K562 (cell line): Measurements from ENCODE around the gene P4HB. TPM values are rescaled to one million over a fixed set of nuclear protein-coding genes. Genes with fewer than 3 reads are reported as not detected.

Source experiments
- ATAC-seq: fragments of 200-7000 bp; cut with Tn5 transposase; 3 replicates; pipeline ENCODE4 v1.9.1; 2020; ENCODE audit warnings: moderate library complexity
- BruUV-seq: library from RNA; stranded (reverse); fragments of 400-500 nt; replicated peaks from 2 replicates; lab custom pipeline; 2021; lab: Mats Ljungman, UMichigan
- CTCF ChIA-PET: fragments of 300-600 bp; formaldehyde crosslinking; extraction: SDS; loops from one replicate; lab custom pipeline; 2021; ENCODE audit warnings: low intra/inter-chr PET ratio; lab: Yijun Ruan, JAX
- POLR2A ChIA-PET: fragments of 300-600, 350-650 bp; sonication (Branson Sonifier 250); formaldehyde crosslinking; extraction: SDS; loops from one replicate; lab custom pipeline; 2021; ENCODE audit warnings: antibody characterized with exemption, inconsistent platforms; lab: Yijun Ruan, JAX
- DNase-seq, 4 experiments: peaks; one replicate each; pipeline versions ENCODE4 v3.0.0 to v3.0.0-alpha.2; 2011 to 2018; ENCODE audit warnings: low spot score in 3 of 4, mixed read lengths in 3 of 4; ENCODE audit errors: extremely low read depth in 1 of 4
- FAIRE-seq: peaks from 2 replicates; lab custom pipeline; 2011; peaks lifted over from hg19 to GRCh38; lab: Jason Lieb, UNC
- H2AFZ ChIP-seq: 2 replicates; pipeline ENCODE4 v1.6.0; 2011; ENCODE audit warnings: low read depth, low read length, control low read depth, inconsistent platforms
- H3K27ac ChIP-seq: fragments of 200-600 bp; 3 replicates; pipeline ENCODE4 v1.8.0; 2011; ENCODE audit warnings: low read depth, mild to moderate bottlenecking, control low read depth, inconsistent platforms, low read length, moderate library complexity, mixed read lengths; ENCODE audit errors: extremely low read depth
- H3K27me3 ChIP-seq, 2 experiments: fragments of 300-600 bp in 1 of 2; 2 replicates in 1 of 2; 3 replicates in 1 of 2; pipeline versions ENCODE4 v1.6.0 to v1.8.0; 2011; ENCODE audit warnings: inconsistent platforms in 2 of 2, low read length in 2 of 2, mild to moderate bottlenecking in 1 of 2, mixed read lengths in 1 of 2, moderate library complexity in 1 of 2; ENCODE audit not compliant: control insufficient read depth in 2 of 2, insufficient read depth in 2 of 2
- H3K36me3 ChIP-seq: fragments of 300-600 bp; 3 replicates; pipeline ENCODE4 v1.8.0; 2011; ENCODE audit warnings: mild to moderate bottlenecking, low read length, inconsistent platforms; ENCODE audit not compliant: control insufficient read depth, insufficient read depth
- H3K4me1 ChIP-seq, 2 experiments: fragments of 200-600 bp in 1 of 2; replicated peaks in 1 of 2; 2 replicates in 1 of 2; 3 replicates in 1 of 2; pipeline versions ENCODE4 v1.5.1 to v1.8.0; 2011; ENCODE audit warnings: inconsistent platforms in 2 of 2, low read length in 2 of 2, mild to moderate bottlenecking in 1 of 2, mixed read lengths in 1 of 2, moderate library complexity in 1 of 2; ENCODE audit not compliant: control insufficient read depth in 2 of 2, insufficient read depth in 2 of 2
- H3K4me2 ChIP-seq: 2 replicates; pipeline ENCODE4 v1.6.1; 2011; ENCODE audit warnings: low read length, control low read depth, inconsistent platforms, mixed read lengths; ENCODE audit not compliant: insufficient read depth
- H3K4me3 ChIP-seq: fragments of 200-600 bp; sonication (generic), shearing (Covaris generic); 2 replicates; pipeline ENCODE4 v1.5.1; 2016; ENCODE audit warnings: control low read depth, inconsistent platforms
- H3K79me2 ChIP-seq: fragments of 200-600 bp; 3 replicates; pipeline ENCODE4 v1.8.0; 2011; ENCODE audit warnings: low read length, inconsistent platforms; ENCODE audit not compliant: control insufficient read depth, insufficient read depth
- H3K9ac ChIP-seq, 2 experiments: 2 replicates each; pipeline versions ENCODE4 v1.6.0 to v1.6.1; 2011; ENCODE audit warnings: low read depth in 2 of 2, low read length in 2 of 2, control low read depth in 1 of 2, inconsistent platforms in 1 of 2, mild to moderate bottlenecking in 1 of 2, mixed read lengths in 1 of 2; ENCODE audit not compliant: insufficient read depth in 1 of 2
- H3K9me1 ChIP-seq: one replicate; pipeline ENCODE4 v1.6.0; 2011; ENCODE audit warnings: inconsistent platforms, mild to moderate bottlenecking, low read length, moderate library complexity; ENCODE audit not compliant: control insufficient read depth, insufficient read depth
- H3K9me3 ChIP-seq: replicated peaks from 2 replicates; pipeline ENCODE4 v1.5.1; 2011; ENCODE audit warnings: low read depth, low read length, inconsistent platforms; ENCODE audit not compliant: control insufficient read depth, insufficient read depth
- H4K20me1 ChIP-seq: replicated peaks from 2 replicates; pipeline ENCODE4 v1.6.1; 2011; ENCODE audit warnings: low read length, inconsistent platforms, mixed read lengths; ENCODE audit not compliant: control insufficient read depth, insufficient read depth
- BHLHE40 ChIP-seq: IDR thresholded peaks from 2 replicates; pipeline ENCODE4 v1.6.1; 2011; ENCODE audit warnings: low read length, improper control_type of control experiment
- BRD4 ChIP-seq: fragments of 200-600 bp; sonication (generic); IDR thresholded peaks from 2 replicates; pipeline ENCODE4 v1.6.1; 2017; ENCODE audit warnings: inconsistent platforms
- CC2D1A ChIP-seq: fragments of 450-650 bp; IDR thresholded peaks from 2 replicates; pipeline ENCODE4 v1.6.1; 2017; ENCODE audit warnings: mild to moderate bottlenecking
- CHCHD3 ChIP-seq: fragments of 250-450 bp; sonication (Bioruptor Pico); IDR thresholded peaks from 2 replicates; pipeline ENCODE4 v2.1.2; 2022; ENCODE audit warnings: mild to moderate bottlenecking
- ETV6 ChIP-seq, 3 experiments: fragments of 150-350 bp in 1 of 3; sonication (generic) in 1 of 3; formaldehyde crosslinking in 1 of 3; IDR thresholded peaks; 2 replicates each; pipeline versions ENCODE4 v1.6.1 to v1.8.0; 2014 to 2022; ENCODE audit warnings: borderline replicate concordance in 2 of 3, low read depth in 2 of 3, antibody characterized with exemption in 1 of 3, low read length in 1 of 3, mild to moderate bottlenecking in 1 of 3, missing genetic modification reagents in 1 of 3
- KDM2B ChIP-seq: fragments of 250-450 bp; sonication (Bioruptor Pico); IDR thresholded peaks from 2 replicates; pipeline ENCODE4 v1.8.0; 2021; ENCODE audit warnings: mild to moderate bottlenecking, moderate library complexity
- MAX ChIP-seq: sonication (generic); formaldehyde crosslinking; IDR thresholded peaks from 2 replicates; pipeline ENCODE4 v1.9.0; 2022; ENCODE audit warnings: mild to moderate bottlenecking, missing genetic modification reagents
- MTA3 ChIP-seq: fragments of 450-650 bp; formaldehyde crosslinking; IDR thresholded peaks from 2 replicates; pipeline ENCODE4 v1.6.1; 2017; ENCODE audit warnings: mild to moderate bottlenecking, borderline replicate concordance
- NKRF ChIP-seq: fragments of 450-650 bp; IDR thresholded peaks from 2 replicates; pipeline ENCODE4 v1.6.1; 2016; ENCODE audit warnings: borderline replicate concordance
- PHF8 ChIP-seq: fragments of 200-600 bp; sonication (generic); IDR thresholded peaks from 2 replicates; pipeline ENCODE4 v1.6.1; 2012; ENCODE audit warnings: mixed run types, mild to moderate bottlenecking, inconsistent platforms, low read length, moderate library complexity, borderline replicate concordance
- PML ChIP-seq: IDR thresholded peaks from 2 replicates; pipeline ENCODE4 v1.6.1; 2012; ENCODE audit warnings: low read length, inconsistent platforms
- POLR2A ChIP-seq: fragments of 450-650 bp; conservative IDR thresholded peaks from 2 replicates; pipeline ENCODE4 v1.6.1; 2016
- RBFOX2 ChIP-seq: fragments of 200-400 bp; formaldehyde crosslinking; IDR thresholded peaks from 2 replicates; pipeline ENCODE4 v1.6.1; 2017; ENCODE audit warnings: low read depth, mild to moderate bottlenecking, low read length, moderate library complexity
- SRSF7 ChIP-seq: fragments of 200-400 bp; formaldehyde crosslinking; optimal IDR thresholded peaks from 2 replicates; pipeline ENCODE3; 2017; ENCODE audit warnings: mild to moderate bottlenecking, low read depth, low read length
- ZNF165 ChIP-seq: fragments of 250-450 bp; sonication (Bioruptor Pico); IDR thresholded peaks from 2 replicates; pipeline ENCODE4 v1.4.0; 2020; ENCODE audit warnings: borderline replicate concordance
- ZNF263 ChIP-seq: sonication (generic); formaldehyde crosslinking; IDR thresholded peaks from 2 replicates; pipeline ENCODE4 v1.8.0; 2022; ENCODE audit warnings: mild to moderate bottlenecking, missing genetic modification reagents, borderline replicate concordance
- ZNF766 ChIP-seq: fragments of 200-800 bp; sonication (Bioruptor generic); conservative IDR thresholded peaks from 2 replicates; pipeline ENCODE4 v1.6.1; 2016; ENCODE audit warnings: missing genetic modification characterization, missing compliant biosample characterization
- WGBS: fragments of 100-300 bp; shearing (Covaris generic); methylation state at CpG from one replicate; pipeline ENCODE4 v1.1.6; 2016; ENCODE audit warnings: low coverage, mixed read lengths; ENCODE audit not compliant: insufficient coverage; ENCODE audit errors: missing lambda C conversion rate; 5-methylcytosine and 5-hydroxymethylcytosine counted together
- in situ Hi-C: fragments of 300-500 bp; cut with MboI; formaldehyde crosslinking; loops from 4 replicates; pipeline ENCODE4 v1.15.0; 2018; ENCODE audit warnings: inconsistent platforms, mixed read lengths
- intact Hi-C: fragments of 100-400 bp; cut with micrococcal nuclease; formaldehyde crosslinking; loops from 2 replicates; pipeline ENCODE4 v1.14.2; 2022
- polyA plus RNA-seq, 8 experiments: library from polyadenylated mRNA; depleted of rRNA in 4 of 8; stranded (reverse) in 5 of 8; unstranded in 3 of 8; fragments of >200 nt; fragmentation: Nextera tagmentation in 2 of 8; fragmentation: Illumina TruSeq in 1 of 8; extraction: Ambion mirVana in 2 of 8; extraction: Trizol in 1 of 8; gene quantifications; 2 replicates each; pipeline versions ENCODE4 v1.2.1 to v1.2.3, GENCODE V29; 2011 to 2014; ENCODE audit warnings: inconsistent platforms in 1 of 8, missing spikeins in 1 of 8
- total RNA-seq, 7 experiments: library from RNA; depleted of rRNA in 6 of 7; stranded (reverse); fragments of >200 nt in 6 of 7; fragmentation: Illumina TruSeq in 2 of 7; extraction: Trizol in 2 of 7; gene quantifications; 2 replicates each; pipeline versions ENCODE4 v1.2.1 to v1.2.3, GENCODE V29; 2011 to 2021; ENCODE audit warnings: low replicate concordance in 1 of 7
- TF ChIP-seq, protein P1 (sequence below): fragments of 450-650 bp; conservative IDR thresholded peaks from 2 replicates; pipeline ENCODE4 v1.6.1; 2016; ENCODE audit warnings: missing genetic modification characterization, low read depth, mild to moderate bottlenecking, missing compliant biosample characterization, moderate library complexity

Gene P4HB
- total and polyA plus RNA-seq, 9 of the 15 experiments (the other 6 are each of a cell fraction or from before 2014, with no cell fraction given), result 4.4 to 645 (median 325) TPM

- Histone ChIP-seq H3K9me1 (no peaks in the 10 kb centered on the region), H3K4me1 (peaks cover 27 to 65% of the 10 kb centered on the region in 2 experiments), H3K27me3 (no peaks in the 10 kb centered on the region), H3K36me3 (peaks cover 28% of the 10 kb centered on the region; the same call in 1 of the 3 replicates), H3K9ac (peak overlapping the region; percentile 99 to 100), H3K4me3 (peak overlapping the region; percentile 93), H3K27ac (peak overlapping the region; percentile 100), H2AFZ (peak overlapping the region; percentile 64), H3K4me2 (peak overlapping the region; percentile 78), H4K20me1 (peaks cover 28% of the 10 kb centered on the region), H3K79me2 (peaks cover 41% of the 10 kb centered on the region), H3K9me3 (no peaks in the 10 kb centered on the region)
- in situ Hi-C loops (no loop called here), intact Hi-C loops (no loop called here)
- POLR2A ChIA-PET, result interaction anchor here (1.2 to 7.3 kb wide), 4 partner anchors 9 to 16 kb away, joined by 3 to 85 read pairs (median 12); partner anchors contain the start of genes ALYREF and ANAPC11
- no peak for FAIRE-seq
- TSS peak; percentile 77 for BruUV-seq
- CTCF ChIA-PET, result no interaction called here
- peak in 2 of 4 experiments; percentile 95 to 97 for DNase-seq
- under 1% methylated on average over 69 of the region's 86 CpGs for WGBS
- ATAC-seq, result peak; percentile 4
- peak; percentile 75 for TF ChIP-seq POLR2A
- no peak for TF ChIP-seq CC2D1A
- TF ChIP-seq SRSF7, result no peak
- no peak for TF ChIP-seq ZNF165
- TF ChIP-seq ETV6 (IDR thresholded peaks at IDR 0.05; ENCODE audit: borderline replicate concordance in 1 of 2, low read depth in 2 of 2, low read length in 1 of 2), result no peak
- TF ChIP-seq ETV6 (CRISPR knock-in tag; IDR thresholded peaks at IDR 0.05; ENCODE audit: borderline replicate concordance), result 0 out of 2 replicates have a peak, but pooled peaks have one; percentile 32
- 0 out of 2 replicates have a peak, but pooled peaks have one; percentile 3 for TF ChIP-seq ZNF263 (CRISPR knock-in tag)
- TF ChIP-seq PHF8, result peak; percentile 68
- peak; percentile 99 for TF ChIP-seq BHLHE40
- TF ChIP-seq PML, result 0 out of 2 replicates have a peak, but pooled peaks have one; percentile 38
- TF ChIP-seq KDM2B, result 0 out of 2 replicates have a peak, but pooled peaks have one; percentile 10
- peak; percentile 90 for TF ChIP-seq RBFOX2
- peak; percentile 98 for TF ChIP-seq MAX (CRISPR knock-in tag)
- TF ChIP-seq CHCHD3 (CRISPR knock-in tag), result peak; percentile 40; the same call in 1 of the 2 replicates
- peak; percentile 66; the same call in 1 of the 2 replicates for TF ChIP-seq ZNF766 (CRISPR knock-in tag)
- TF ChIP-seq, protein P1, sequence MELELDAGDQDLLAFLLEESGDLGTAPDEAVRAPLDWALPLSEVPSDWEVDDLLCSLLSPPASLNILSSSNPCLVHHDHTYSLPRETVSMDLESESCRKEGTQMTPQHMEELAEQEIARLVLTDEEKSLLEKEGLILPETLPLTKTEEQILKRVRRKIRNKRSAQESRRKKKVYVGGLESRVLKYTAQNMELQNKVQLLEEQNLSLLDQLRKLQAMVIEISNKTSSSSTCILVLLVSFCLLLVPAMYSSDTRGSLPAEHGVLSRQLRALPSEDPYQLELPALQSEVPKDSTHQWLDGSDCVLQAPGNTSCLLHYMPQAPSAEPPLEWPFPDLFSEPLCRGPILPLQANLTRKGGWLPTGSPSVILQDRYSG (tag), result peak; percentile 67
- TF ChIP-seq NKRF, result 0 out of 2 replicates have a peak, but pooled peaks have one; percentile 30
- TF ChIP-seq BRD4, result peak; percentile 99
- TF ChIP-seq MTA3, result peak; percentile 97
Observed at GRCh38 chr17:81871387-81872230, 11.3 kb upstream of the P4HB start.
